Measurements from ENCODE around the gene GAREM1. TPM values are rescaled to one million over a fixed set of nuclear protein-coding genes. Genes with fewer than 3 reads are reported as not detected.
"Not testable (repeated sequence)": the region's sequence is repeated elsewhere in the genome, so short reads cannot be mapped to it uniquely, and the experiment has no call there.

The GAREM1 gene
- total RNA-seq, 6 donors from 2014 or later, result 8.1 to 21.0 (median 13.7) TPM

GRCh38 chr18:32478807-32479206 is 8.1 kb upstream of the GAREM1 start:
- no peaks in the 10 kb centered on the region for H3K9me3 ChIP-seq
- WGBS, 2 donors, result 77 to 91% methylated on average over 1 of the region's 1 CpG
- ATAC-seq (ENCODE audit: low FRiP score in 2 of 2) (no peak), DNase-seq (no peak)
- no peaks in the 10 kb centered on the region for H3K27me3 ChIP-seq
- no peaks in the 10 kb centered on the region for H3K4me1 ChIP-seq
- TF ChIP-seq CTCF (IDR thresholded peaks at IDR 0.05) (no peak), EP300 (IDR thresholded peaks at IDR 0.05) (no peak), POLR2A (IDR thresholded peaks at IDR 0.05) (no peak), POLR2AphosphoS5 (IDR thresholded peaks at IDR 0.05) (no peak)
- H3K4me3 ChIP-seq, result no peak overlapping the region
- H3K36me3 ChIP-seq, result no peaks in the 10 kb centered on the region
- H3K27ac ChIP-seq, result no peak overlapping the region

- Histone ChIP-seq H3K4me3 (no peak overlapping the region), H3K27me3 (no peaks in the 10 kb centered on the region), H3K4me1 (no peaks in the 10 kb centered on the region), H3K9me3 (no peaks in the 10 kb centered on the region), H3K27ac (no peak overlapping the region), H3K36me3 (no peaks in the 10 kb centered on the region)
- ATAC-seq (ENCODE audit: low FRiP score in 2 of 2) (no peak), DNase-seq (no peak)
- 65 to 89% methylated on average over 1 of the region's 1 CpG for WGBS, 2 donors
- TF ChIP-seq CTCF (IDR thresholded peaks at IDR 0.05) (no peak), EP300 (IDR thresholded peaks at IDR 0.05) (no peak), POLR2A (IDR thresholded peaks at IDR 0.05) (no peak)
Measured at GRCh38 chr18:32478317-32478716, 7.6 kb upstream of the GAREM1 start.

- no peak for ATAC-seq (ENCODE audit: low FRiP score in 2 of 2)
- peaks cover 0 to 10% (median 4%) of the 10 kb centered on the region in 4 donors for H3K4me1 ChIP-seq
- DNase-seq, result no peak
- H3K9me3 ChIP-seq, result no peaks in the 10 kb centered on the region
- no peak overlapping the region for H3K4me3 ChIP-seq
- no peaks in the 10 kb centered on the region for H3K36me3 ChIP-seq
- H3K27me3 ChIP-seq, result no peaks in the 10 kb centered on the region
- TF ChIP-seq EP300 (IDR thresholded peaks at IDR 0.05), result no peak
- H3K27ac ChIP-seq, result no peak overlapping the region
- WGBS, 2 donors, result 74 to 88% methylated on average over 2 of the region's 2 CpGs
Measured at GRCh38 chr18:32476106-32476505, 5.4 kb upstream of the GAREM1 start.

GRCh38 chr18:32475069-32475468 is 4.4 kb upstream of the GAREM1 start:
- not testable (repeated sequence) for H3K36me3 ChIP-seq; H3K27ac ChIP-seq; H3K4me3 ChIP-seq; H3K9me3 ChIP-seq; ATAC-seq (ENCODE audit: low FRiP score in 2 of 2); DNase-seq; H3K27me3 ChIP-seq
- 92 to 99% methylated on average over 12 of the region's 12 CpGs for WGBS, 2 donors
- peaks cover 0 to 15% (median 7%) of the 10 kb centered on the region in 4 donors for H3K4me1 ChIP-seq

- ATAC-seq (ENCODE audit: low FRiP score in 2 of 2), result no peak
- no peaks in the 10 kb centered on the region for H3K36me3 ChIP-seq
- no peak for DNase-seq
- H3K9me3 ChIP-seq, result no peaks in the 10 kb centered on the region
- peaks cover 13 to 33% (median 22%) of the 10 kb centered on the region in 4 donors for H3K4me1 ChIP-seq
- H3K4me3 ChIP-seq, result no peak overlapping the region
- TF ChIP-seq POLR2A (IDR thresholded peaks at IDR 0.05) (no peak), POLR2AphosphoS5 (IDR thresholded peaks at IDR 0.05) (no peak), EP300 (IDR thresholded peaks at IDR 0.05) (no peak)
- peaks cover 0 to 5% (median 0%) of the 10 kb centered on the region in 4 donors for H3K27me3 ChIP-seq
- H3K27ac ChIP-seq, result no peak overlapping the region
Measured at GRCh38 chr18:32473325-32473724, 2.6 kb upstream of the GAREM1 start.

- Histone ChIP-seq H3K4me3 (no peak overlapping the region), H3K36me3 (no peaks in the 10 kb centered on the region), H3K4me1 (peaks cover 15 to 38% (median 23%) of the 10 kb centered on the region in 4 donors), H3K9me3 (no peaks in the 10 kb centered on the region), H3K27ac (no peak overlapping the region), H3K27me3 (peaks cover 0 to 5% (median 0%) of the 10 kb centered on the region in 4 donors)
- TF ChIP-seq EP300 (IDR thresholded peaks at IDR 0.05) (no peak), CTCF (IDR thresholded peaks at IDR 0.05) (no peak), POLR2A (IDR thresholded peaks at IDR 0.05) (no peak), POLR2AphosphoS5 (IDR thresholded peaks at IDR 0.05) (no peak)
- DNase-seq, result no peak
- WGBS, 2 donors, result 0 to 92% methylated on average over 1 of the region's 1 CpG
- no peak for ATAC-seq (ENCODE audit: low FRiP score in 2 of 2)
Measured at GRCh38 chr18:32472841-32473240, 2.2 kb upstream of the GAREM1 start.

Data from upper lobe of left lung (tissue), 6 donors.